GM10266 (cell line): ENCODE measurements around the gene EIF1B.
"Not testable (repeated sequence)": the region's sequence is repeated elsewhere in the genome, so short reads cannot be mapped to it uniquely, and the experiment has no call there.

Experiments
- DNase-seq: peaks from one replicate; pipeline ENCODE4 v3.0.0; 2012; ENCODE audit errors: extremely low spot score
- TF ChIP-seq, protein P1 (sequence below): IDR thresholded peaks from 2 replicates; pipeline ENCODE4 v1.5.1; 2012; ENCODE audit warnings: mild to moderate bottlenecking, low read depth; ENCODE audit not compliant: control insufficient read depth, insufficient read depth; ENCODE audit errors: missing control alignments

EIF1B gene

GRCh38 chr3:40281995-40282394 is 27.5 kb upstream of the EIF1B start:
- TF ChIP-seq, protein P1, sequence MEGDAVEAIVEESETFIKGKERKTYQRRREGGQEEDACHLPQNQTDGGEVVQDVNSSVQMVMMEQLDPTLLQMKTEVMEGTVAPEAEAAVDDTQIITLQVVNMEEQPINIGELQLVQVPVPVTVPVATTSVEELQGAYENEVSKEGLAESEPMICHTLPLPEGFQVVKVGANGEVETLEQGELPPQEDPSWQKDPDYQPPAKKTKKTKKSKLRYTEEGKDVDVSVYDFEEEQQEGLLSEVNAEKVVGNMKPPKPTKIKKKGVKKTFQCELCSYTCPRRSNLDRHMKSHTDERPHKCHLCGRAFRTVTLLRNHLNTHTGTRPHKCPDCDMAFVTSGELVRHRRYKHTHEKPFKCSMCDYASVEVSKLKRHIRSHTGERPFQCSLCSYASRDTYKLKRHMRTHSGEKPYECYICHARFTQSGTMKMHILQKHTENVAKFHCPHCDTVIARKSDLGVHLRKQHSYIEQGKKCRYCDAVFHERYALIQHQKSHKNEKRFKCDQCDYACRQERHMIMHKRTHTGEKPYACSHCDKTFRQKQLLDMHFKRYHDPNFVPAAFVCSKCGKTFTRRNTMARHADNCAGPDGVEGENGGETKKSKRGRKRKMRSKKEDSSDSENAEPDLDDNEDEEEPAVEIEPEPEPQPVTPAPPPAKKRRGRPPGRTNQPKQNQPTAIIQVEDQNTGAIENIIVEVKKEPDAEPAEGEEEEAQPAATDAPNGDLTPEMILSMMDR, result no peak
- DNase-seq, result no peak

DNA sequence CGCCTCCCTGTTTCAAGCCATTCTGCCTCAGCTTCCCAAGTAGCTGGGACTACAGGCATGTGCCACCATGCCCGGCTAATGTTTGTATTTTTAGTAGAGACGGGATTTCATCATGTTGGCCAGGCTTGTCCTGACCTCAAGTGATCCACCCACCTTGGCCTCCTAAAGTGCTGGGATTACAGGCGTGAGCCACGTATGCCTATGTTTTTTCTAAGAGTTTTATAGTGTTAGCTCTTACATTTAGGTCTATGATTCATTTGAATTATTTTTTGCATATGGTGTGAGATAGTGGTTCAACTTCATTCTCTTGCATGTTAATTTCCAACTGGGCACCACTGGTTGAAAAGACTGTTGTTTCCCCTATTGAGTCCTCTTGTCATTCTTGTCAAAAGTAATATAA is 26.4 kb upstream of the EIF1B start:
- DNase-seq, result not testable (repeated sequence)

GRCh38 chr3:40287248-40287647 is 22.3 kb upstream of the EIF1B start:
- no peak for DNase-seq
- TF ChIP-seq, protein P1, result no peak

GRCh38 chr3:40290396-40290795 is 19.1 kb upstream of the EIF1B start:
- DNase-seq, result no peak
- TF ChIP-seq, protein P1, result no peak

DNA sequence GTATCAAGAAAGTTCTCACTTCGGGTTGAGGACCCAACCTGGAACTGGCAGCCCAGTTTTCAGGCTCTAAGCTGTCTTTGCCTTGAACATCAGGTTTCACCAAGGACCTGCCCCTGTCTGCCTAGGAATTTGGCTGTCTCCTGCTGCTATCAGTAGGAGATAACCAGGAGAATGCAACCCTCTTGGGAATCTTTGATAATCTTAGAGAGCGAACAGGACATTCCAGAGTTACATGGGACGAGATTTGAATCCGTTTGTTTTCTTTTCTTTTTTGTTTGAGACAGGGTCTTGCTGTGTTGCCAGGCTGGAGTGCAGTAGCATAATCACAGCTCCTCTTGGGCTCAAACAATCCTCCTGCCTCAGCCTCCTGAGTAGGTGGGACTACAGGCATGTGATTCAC is 18.0 kb upstream of the EIF1B start:
- TF ChIP-seq, protein P1, result no peak
- no peak for DNase-seq

DNA sequence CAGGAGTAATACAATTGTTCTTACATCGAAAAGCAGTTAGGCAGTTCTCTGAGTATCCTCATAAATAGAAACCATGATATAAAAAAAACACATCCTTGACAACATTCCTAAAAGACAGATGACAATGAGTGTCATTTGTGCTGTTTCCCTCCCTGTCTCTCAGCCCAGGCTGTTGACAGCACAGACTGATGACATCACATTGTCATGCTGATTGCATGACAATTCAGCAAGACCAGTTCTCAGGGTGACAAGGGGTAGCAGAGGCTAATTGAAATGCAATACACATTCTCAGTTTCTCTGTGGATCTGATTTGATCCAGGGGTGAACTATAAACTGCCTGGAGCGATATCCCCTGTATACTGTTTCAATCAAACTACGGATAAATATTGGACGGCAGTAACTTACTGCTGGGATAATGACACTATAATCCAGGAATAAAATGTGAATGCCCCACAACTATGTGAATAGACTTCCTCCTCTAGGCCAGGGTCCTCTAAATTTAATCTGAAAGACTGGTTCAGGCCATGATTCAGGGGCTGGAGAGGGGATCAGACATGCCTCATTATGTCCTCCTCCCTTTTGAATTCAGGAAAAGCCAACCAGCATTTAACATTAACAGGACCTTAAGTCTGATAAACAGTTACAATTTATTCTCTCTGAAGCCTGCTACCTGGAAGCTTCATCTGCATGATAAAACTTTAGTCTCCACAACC is 16.7 kb upstream of the EIF1B start:
- DNase-seq, result no peak
- TF ChIP-seq, protein P1, result no peak

- DNase-seq, result no peak
- TF ChIP-seq, protein P1, result no peak
Observed at GRCh38 chr3:40294434-40294833, 15.1 kb upstream of the EIF1B start.

GRCh38 chr3:40298075-40298474 is 11.4 kb upstream of the EIF1B start:
- TF ChIP-seq, protein P1, result no peak
- no peak for DNase-seq
